OCI-LY3 (cell line): ENCODE measurements around the gene FERMT2.

Experiments
- H2AFZ ChIP-seq: fragments of 200-600, 300-600 bp; shearing (Covaris generic); 2 replicates; pipeline ENCODE4 v1.6.0; 2014; ENCODE audit warnings: antibody characterized with exemption, low read depth, low read length
- H3K27ac ChIP-seq: fragments of 200-600, 300-600 bp; sonication (generic); 2 replicates; pipeline ENCODE4 v1.5.1; 2014; ENCODE audit warnings: mild to moderate bottlenecking, low read length, moderate library complexity, mixed read lengths
- H3K27me3 ChIP-seq: fragments of 200-600, 300-600 bp; sonication (generic); 2 replicates; pipeline ENCODE4 v1.6.1; 2014; ENCODE audit warnings: low read depth, low read length, mixed read lengths
- H3K36me3 ChIP-seq: fragments of 200-600, 300-600 bp; sonication (generic); replicated peaks from 2 replicates; pipeline ENCODE3; 2014; ENCODE audit warnings: low read depth, low read length, mixed read lengths
- H3K4me1 ChIP-seq: fragments of 300-600, 200-600 bp; sonication (generic); 2 replicates; pipeline ENCODE4 v1.6.1; 2014; ENCODE audit warnings: low read length, mixed read lengths
- H3K4me2 ChIP-seq: fragments of 200-600, 300-600 bp; sonication (generic); 2 replicates; pipeline ENCODE4 v1.6.1; 2014; ENCODE audit warnings: low read length, mixed read lengths
- H3K4me3 ChIP-seq: fragments of 300-600, 200-600 bp; sonication (generic); 2 replicates; pipeline ENCODE4 v1.5.1; 2014; ENCODE audit warnings: antibody characterized with exemption, mild to moderate bottlenecking, low read length, moderate library complexity
- H3K79me2 ChIP-seq: fragments of 300-600, 200-600 bp; shearing (Covaris generic); 2 replicates; pipeline ENCODE4 v1.6.1; 2014; ENCODE audit warnings: mild to moderate bottlenecking, low read length, mixed read lengths
- H3K9ac ChIP-seq: fragments of 300-600, 200-600 bp; shearing (Covaris generic); 2 replicates; pipeline ENCODE4 v1.6.0; 2014; ENCODE audit warnings: mild to moderate bottlenecking, low read length, moderate library complexity
- H3K9me3 ChIP-seq: fragments of 200-600, 300-600 bp; shearing (Covaris generic); 2 replicates; pipeline ENCODE4 v1.6.1; 2014; ENCODE audit warnings: low read length, mixed read lengths; ENCODE audit not compliant: insufficient read depth
- H4K20me1 ChIP-seq: fragments of 200-600, 300-600 bp; sonication (generic); 2 replicates; pipeline ENCODE4 v1.6.1; 2016; ENCODE audit warnings: low read length, mixed read lengths; ENCODE audit not compliant: insufficient read depth
- CTCF ChIP-seq: fragments of 200-600, 300-600 bp; sonication (generic); IDR thresholded peaks from 2 replicates; pipeline ENCODE4 v1.5.1; 2014; ENCODE audit warnings: antibody characterized with exemption, low read length, low read depth
- EZH2phosphoT487 ChIP-seq: fragments of 200-600 bp; shearing (Covaris generic); IDR thresholded peaks from 2 replicates; pipeline ENCODE4 v1.6.1; 2018; ENCODE audit warnings: antibody characterized with exemption, mixed run types, low read depth

Gene FERMT2

GRCh38 chr14:52862632-52863333, 88.1 kb downstream of the FERMT2 start:
- Histone ChIP-seq H3K27me3 (no peaks in the 10 kb centered on the region), H3K9me3 (no peaks in the 10 kb centered on the region), H3K36me3 (no peaks in the 10 kb centered on the region), H4K20me1 (no peaks in the 10 kb centered on the region), H3K27ac (no peak overlapping the region), H3K9ac (no peak overlapping the region), H3K79me2 (no peaks in the 10 kb centered on the region), H3K4me3 (no peak overlapping the region), H3K4me1 (peaks cover 14% of the 10 kb centered on the region), H2AFZ (no peak overlapping the region), H3K4me2 (no peak overlapping the region)
- TF ChIP-seq CTCF (no peak), EZH2phosphoT487 (no peak)

GRCh38 chr14:52861403-52861802, 89.4 kb downstream of the FERMT2 start:
- no peak for TF ChIP-seq EZH2phosphoT487
- Histone ChIP-seq H4K20me1 (no peaks in the 10 kb centered on the region), H2AFZ (no peak overlapping the region), H3K4me1 (peaks cover 14% of the 10 kb centered on the region), H3K27me3 (no peaks in the 10 kb centered on the region), H3K9me3 (no peaks in the 10 kb centered on the region), H3K27ac (no peak overlapping the region), H3K79me2 (no peaks in the 10 kb centered on the region), H3K4me2 (peak overlapping the region; percentile 34; the same call in 1 of the 2 replicates), H3K4me3 (no peak overlapping the region), H3K9ac (no peak overlapping the region), H3K36me3 (no peaks in the 10 kb centered on the region)

GRCh38 chr14:52860910-52861309, 89.9 kb downstream of the FERMT2 start:
- Histone ChIP-seq H3K36me3 (no peaks in the 10 kb centered on the region), H3K79me2 (no peaks in the 10 kb centered on the region), H3K4me1 (peaks cover 14% of the 10 kb centered on the region), H3K9me3 (no peaks in the 10 kb centered on the region), H3K9ac (no peak overlapping the region), H2AFZ (no peak overlapping the region), H3K4me2 (peak overlapping the region; percentile 34), H3K4me3 (0 out of 2 replicates have a peak overlapping the region, but pooled peaks have one; percentile 1), H4K20me1 (no peaks in the 10 kb centered on the region), H3K27ac (no peak overlapping the region), H3K27me3 (no peaks in the 10 kb centered on the region)
- TF ChIP-seq EZH2phosphoT487: no peak
- TF ChIP-seq CTCF: no peak

GRCh38 chr14:52860209-52860608, 90.6 kb downstream of the FERMT2 start:
- H4K20me1 ChIP-seq: no peaks in the 10 kb centered on the region
- TF ChIP-seq CTCF: no peak
- no peak for TF ChIP-seq EZH2phosphoT487
- H3K79me2 ChIP-seq: no peaks in the 10 kb centered on the region
- no peaks in the 10 kb centered on the region for H3K9me3 ChIP-seq
- H3K9ac ChIP-seq: no peak overlapping the region
- 0 out of 2 replicates have a peak overlapping the region, but pooled peaks have one; percentile 1 for H3K4me3 ChIP-seq
- no peaks in the 10 kb centered on the region for H3K36me3 ChIP-seq
- H3K27ac ChIP-seq: no peak overlapping the region
- H3K4me1 ChIP-seq: peaks cover 14% of the 10 kb centered on the region
- H2AFZ ChIP-seq: no peak overlapping the region
- H3K27me3 ChIP-seq: no peaks in the 10 kb centered on the region
- peak overlapping the region; percentile 34 for H3K4me2 ChIP-seq
